Stimulated activated memory B cell treated with anti-CD40 and anti-IgM and Interleukin-4, amounts not matched to agents 10 μg/mL and 1 μg/mL and 100 μg/mL, for 72 hours (primary cell): ENCODE results near the gene AURKAIP1.
A peak's percentile ranks its signal among the peaks of the same experiment; 100 is the strongest.
"Not testable (repeated sequence)": the region's sequence is repeated elsewhere in the genome, so short reads cannot be mapped to it uniquely, and the experiment has no call there.

Experiments
- ATAC-seq: fragments of 150-1000 bp; cut with Tn5 transposase; 2 replicates; pipeline ENCODE4 v1.10.0; 2021
- H3K27ac Mint-ChIP-seq: one replicate; pipeline ENCODE4 v1.8.0; 2022; ENCODE audit warnings: mild to moderate bottlenecking, mixed read lengths
- H3K27me3 Mint-ChIP-seq: one replicate; pipeline ENCODE4 v1.8.0; 2022; ENCODE audit warnings: mixed read lengths
- H3K36me3 Mint-ChIP-seq: one replicate; pipeline ENCODE4 v1.8.0; 2022; ENCODE audit warnings: mixed read lengths
- H3K4me1 Mint-ChIP-seq: one replicate; pipeline ENCODE4 v1.8.0; 2022; ENCODE audit warnings: mixed read lengths
- H3K4me3 Mint-ChIP-seq: one replicate; pipeline ENCODE4 v1.8.0; 2022; ENCODE audit warnings: mild to moderate bottlenecking, moderate library complexity, mixed read lengths
- H3K9me3 Mint-ChIP-seq: one replicate; pipeline ENCODE4 v1.8.0; 2022; ENCODE audit warnings: mixed read lengths

AURKAIP1 gene

GRCh38 chr1:1374929-1375662 lies at the start of gene AURKAIP1:
AURKAIP1 (minus strand) TSS chr1:1375207; CDS start chr1:1374756, 451 bp downstream.
- Mint-ChIP-seq H3K9me3 (no peaks in the 10 kb centered on the region), H3K27me3 (no peaks in the 10 kb centered on the region), H3K4me1 (peaks cover 30% of the 10 kb centered on the region), H3K27ac (peak within 1 kb of the TSS; percentile 81), H3K4me3 (peak within 1 kb of the TSS; percentile 83), H3K36me3 (peaks cover 6% of the 10 kb centered on the region)
- peak; percentile 97 for ATAC-seq

- ATAC-seq = no peak
- peaks cover 16% of the 10 kb centered on the region for H3K4me1 Mint-ChIP-seq
- H3K9me3 Mint-ChIP-seq = no peaks in the 10 kb centered on the region
- no peak overlapping the region for H3K27ac Mint-ChIP-seq
- H3K27me3 Mint-ChIP-seq = peaks cover 76% of the 10 kb centered on the region
- no peaks in the 10 kb centered on the region for H3K36me3 Mint-ChIP-seq
- H3K4me3 Mint-ChIP-seq = no peak overlapping the region
These were observed 49.7 kb upstream of the AURKAIP1 start for GRCh38 chr1:1424707-1425106.

GRCh38 chr1:1423245-1423597 lies 48.2 kb upstream of the AURKAIP1 start:
- no peak overlapping the region for H3K4me3 Mint-ChIP-seq
- ATAC-seq = no peak
- H3K27me3 Mint-ChIP-seq = peaks cover 65% of the 10 kb centered on the region
- H3K9me3 Mint-ChIP-seq = no peaks in the 10 kb centered on the region
- H3K27ac Mint-ChIP-seq = no peak overlapping the region
- H3K4me1 Mint-ChIP-seq = peaks cover 23% of the 10 kb centered on the region
- no peaks in the 10 kb centered on the region for H3K36me3 Mint-ChIP-seq

- no peaks in the 10 kb centered on the region for H3K36me3 Mint-ChIP-seq
- H3K4me3 Mint-ChIP-seq = no peak overlapping the region
- peaks cover 29% of the 10 kb centered on the region for H3K4me1 Mint-ChIP-seq
- no peaks in the 10 kb centered on the region for H3K9me3 Mint-ChIP-seq
- H3K27me3 Mint-ChIP-seq = peaks cover 63% of the 10 kb centered on the region
- no peak for ATAC-seq
- H3K27ac Mint-ChIP-seq = no peak overlapping the region
These were observed 47.6 kb upstream of the AURKAIP1 start for GRCh38 chr1:1422465-1423244.

- Mint-ChIP-seq H3K36me3 (no peaks in the 10 kb centered on the region), H3K4me3 (no peak overlapping the region), H3K27me3 (peaks cover 60% of the 10 kb centered on the region), H3K27ac (no peak overlapping the region), H3K4me1 (peaks cover 31% of the 10 kb centered on the region), H3K9me3 (no peaks in the 10 kb centered on the region)
- no peak for ATAC-seq
These were observed 47.0 kb upstream of the AURKAIP1 start for GRCh38 chr1:1421907-1422464.

- H3K36me3 Mint-ChIP-seq = no peaks in the 10 kb centered on the region
- H3K27me3 Mint-ChIP-seq = peaks cover 54% of the 10 kb centered on the region
- H3K9me3 Mint-ChIP-seq = no peaks in the 10 kb centered on the region
- H3K4me1 Mint-ChIP-seq = peaks cover 29% of the 10 kb centered on the region
- no peak within 1 kb of the TSS for H3K27ac Mint-ChIP-seq
- no peak for ATAC-seq
- peak within 1 kb of the TSS; percentile 65 for H3K4me3 Mint-ChIP-seq
These were observed 46.3 kb upstream of the AURKAIP1 start, which contains the start of gene ANKRD65 for GRCh38 chr1:1421147-1421906. ANKRD65 (minus strand) TSS chr1:1421276; CDS start chr1:1421005, 271 bp downstream.

GRCh38 chr1:1420654-1421141 lies 45.7 kb upstream of the AURKAIP1 start:
- Mint-ChIP-seq H3K36me3 (no peaks in the 10 kb centered on the region), H3K4me3 (peak overlapping the region; percentile 65), H3K27me3 (peaks cover 47% of the 10 kb centered on the region), H3K9me3 (no peaks in the 10 kb centered on the region), H3K4me1 (peaks cover 26% of the 10 kb centered on the region), H3K27ac (no peak overlapping the region)
- peak; percentile 73 for ATAC-seq

GRCh38 chr1:1419813-1420653 lies 45.0 kb upstream of the AURKAIP1 start:
- Mint-ChIP-seq H3K27ac (no peak overlapping the region), H3K36me3 (no peaks in the 10 kb centered on the region), H3K27me3 (peaks cover 41% of the 10 kb centered on the region), H3K4me3 (no peak overlapping the region), H3K4me1 (peaks cover 26% of the 10 kb centered on the region), H3K9me3 (no peaks in the 10 kb centered on the region)
- peak; percentile 25 for ATAC-seq

GRCh38 chr1:1419363-1419812 lies 44.4 kb upstream of the AURKAIP1 start:
- Mint-ChIP-seq H3K27me3 (peaks cover 34% of the 10 kb centered on the region), H3K36me3 (no peaks in the 10 kb centered on the region), H3K27ac (no peak overlapping the region), H3K9me3 (no peaks in the 10 kb centered on the region), H3K4me1 (peaks cover 26% of the 10 kb centered on the region), H3K4me3 (no peak overlapping the region)
- ATAC-seq = no peak

GRCh38 chr1:1418464-1419362 lies 43.7 kb upstream of the AURKAIP1 start:
- ATAC-seq = peak; percentile 13
- Mint-ChIP-seq H3K27ac (no peak overlapping the region), H3K27me3 (peaks cover 31% of the 10 kb centered on the region), H3K36me3 (no peaks in the 10 kb centered on the region), H3K4me1 (peaks cover 26% of the 10 kb centered on the region), H3K9me3 (no peaks in the 10 kb centered on the region), H3K4me3 (no peak overlapping the region)

GRCh38 chr1:1417825-1418463 lies 42.9 kb upstream of the AURKAIP1 start:
- Mint-ChIP-seq H3K27me3 (peaks cover 24% of the 10 kb centered on the region), H3K27ac (peak overlapping the region; percentile 70), H3K4me1 (peaks cover 24% of the 10 kb centered on the region)
- H3K4me3 Mint-ChIP-seq, H3K9me3 Mint-ChIP-seq, ATAC-seq, H3K36me3 Mint-ChIP-seq: not testable (repeated sequence)

- peaks cover 19% of the 10 kb centered on the region for H3K27me3 Mint-ChIP-seq
- peak overlapping the region; percentile 70 for H3K27ac Mint-ChIP-seq
- peaks cover 20% of the 10 kb centered on the region for H3K4me1 Mint-ChIP-seq
- ATAC-seq, H3K36me3 Mint-ChIP-seq, H3K9me3 Mint-ChIP-seq, H3K4me3 Mint-ChIP-seq: not testable (repeated sequence)
These were observed 42.4 kb upstream of the AURKAIP1 start for GRCh38 chr1:1417396-1417795.

GRCh38 chr1:1415751-1416150 lies 40.7 kb upstream of the AURKAIP1 start:
- H3K4me1 Mint-ChIP-seq = peaks cover 23% of the 10 kb centered on the region
- no peak overlapping the region for H3K27ac Mint-ChIP-seq
- peaks cover 6% of the 10 kb centered on the region for H3K36me3 Mint-ChIP-seq
- no peaks in the 10 kb centered on the region for H3K9me3 Mint-ChIP-seq
- no peak for ATAC-seq
- no peak overlapping the region for H3K4me3 Mint-ChIP-seq
- peaks cover 4% of the 10 kb centered on the region for H3K27me3 Mint-ChIP-seq
